Activated T-helper 1 cell treated with anti-CD3 and anti-CD28 coated beads, Interleukin-12 subunit alpha, Interleukin-12 subunit beta, Interleukin-2, Interleukin-4 antibody, amounts not matched to agents 30 ng/mL and 10 ng/mL and 1 ng/mL, durations not matched to agents 14 hours and 24 hours and 36 hours (primary cell): ENCODE results near the gene KDM1B. TPM values are rescaled to one million over a fixed set of nuclear protein-coding genes. Genes with fewer than 3 reads are reported as not detected.
A peak's percentile ranks its signal among the peaks of the same experiment; 100 is the strongest.

ENCODE experiments used
- DNase-seq: peaks from one replicate; pipeline ENCODE4 v3.0.0; 2021; ENCODE audit warnings: low spot score
- H3K27ac Mint-ChIP-seq: one replicate; pipeline ENCODE4 v1.8.0; 2021; ENCODE audit warnings: mild to moderate bottlenecking, mixed read lengths
- H3K27me3 Mint-ChIP-seq: one replicate; pipeline ENCODE4 v1.8.0; 2022; ENCODE audit warnings: mild to moderate bottlenecking, moderate library complexity, mixed read lengths; ENCODE audit not compliant: insufficient read depth
- H3K36me3 Mint-ChIP-seq: one replicate; pipeline ENCODE4 v1.8.0; 2021; ENCODE audit warnings: low read depth, mixed read lengths
- H3K4me1 Mint-ChIP-seq: one replicate; pipeline ENCODE4 v1.8.0; 2021; ENCODE audit warnings: low read depth, mixed read lengths
- H3K4me3 Mint-ChIP-seq: one replicate; pipeline ENCODE4 v1.8.0; 2021; ENCODE audit warnings: mild to moderate bottlenecking, moderate library complexity, mixed read lengths
- H3K9me3 Mint-ChIP-seq: one replicate; pipeline ENCODE4 v1.8.0; 2021; ENCODE audit warnings: mixed read lengths
- intact Hi-C: fragments of 100-400 bp; cut with micrococcal nuclease; formaldehyde crosslinking; loops from one replicate; pipeline ENCODE4 v1.15.1; 2024
- total RNA-seq: library from RNA; stranded (reverse); gene quantifications from 2 replicates; pipeline ENCODE4 v1.2.3, GENCODE V29; 2022

Gene KDM1B
- total RNA-seq, 1 donor from 2014 or later, result 7.1 TPM

GRCh38 chr6:18245642-18246041, 90.4 kb downstream of the KDM1B start:
- Mint-ChIP-seq H3K4me3 (no peak overlapping the region), H3K27me3 (no peaks in the 10 kb centered on the region), H3K9me3 (peaks cover 5% of the 10 kb centered on the region), H3K36me3 (peaks cover 76% of the 10 kb centered on the region), H3K27ac (peak overlapping the region; percentile 64), H3K4me1 (peaks cover 75% of the 10 kb centered on the region)
- DNase-seq, result no peak
- intact Hi-C loops, result no loop called here

GRCh38 chr6:18246205-18246604, 91.0 kb downstream of the KDM1B start:
- Mint-ChIP-seq H3K4me1 (peaks cover 71% of the 10 kb centered on the region), H3K9me3 (peaks cover 5% of the 10 kb centered on the region), H3K4me3 (no peak overlapping the region), H3K27me3 (no peaks in the 10 kb centered on the region), H3K36me3 (peaks cover 71% of the 10 kb centered on the region), H3K27ac (no peak overlapping the region)
- DNase-seq, result no peak
- intact Hi-C loops, result no loop called here

- H3K36me3 Mint-ChIP-seq, result peaks cover 73% of the 10 kb centered on the region
- H3K9me3 Mint-ChIP-seq, result peaks cover 5% of the 10 kb centered on the region
- no peak for DNase-seq
- H3K4me3 Mint-ChIP-seq, result no peak overlapping the region
- H3K4me1 Mint-ChIP-seq, result peaks cover 63% of the 10 kb centered on the region
- no peak overlapping the region for H3K27ac Mint-ChIP-seq
- no peaks in the 10 kb centered on the region for H3K27me3 Mint-ChIP-seq
- intact Hi-C loops, result no loop called here
Measured at GRCh38 chr6:18247002-18247401, 91.8 kb downstream of the KDM1B start.

- Mint-ChIP-seq H3K9me3 (peaks cover 5% of the 10 kb centered on the region), H3K36me3 (peaks cover 67% of the 10 kb centered on the region), H3K27me3 (no peaks in the 10 kb centered on the region), H3K4me1 (peaks cover 55% of the 10 kb centered on the region), H3K4me3 (no peak overlapping the region), H3K27ac (no peak overlapping the region)
- intact Hi-C loops, result no loop called here
- no peak for DNase-seq
Measured at GRCh38 chr6:18248698-18249097, 93.5 kb downstream of the KDM1B start.

GRCh38 chr6:18249271-18249670, 94.0 kb downstream of the KDM1B start:
- no peak overlapping the region for H3K4me3 Mint-ChIP-seq
- DNase-seq, result no peak
- H3K36me3 Mint-ChIP-seq, result peaks cover 63% of the 10 kb centered on the region
- no peak overlapping the region for H3K27ac Mint-ChIP-seq
- intact Hi-C loops, result no loop called here
- peaks cover 55% of the 10 kb centered on the region for H3K4me1 Mint-ChIP-seq
- no peaks in the 10 kb centered on the region for H3K27me3 Mint-ChIP-seq
- H3K9me3 Mint-ChIP-seq, result peaks cover 5% of the 10 kb centered on the region

GRCh38 chr6:18253635-18254034, 98.4 kb downstream of the KDM1B start:
- Mint-ChIP-seq H3K36me3 (peaks cover 55% of the 10 kb centered on the region), H3K4me1 (peaks cover 29% of the 10 kb centered on the region), H3K27me3 (no peaks in the 10 kb centered on the region), H3K9me3 (no peaks in the 10 kb centered on the region), H3K27ac (no peak overlapping the region), H3K4me3 (no peak overlapping the region)
- intact Hi-C loops, result no loop called here
- no peak for DNase-seq

- no peak overlapping the region for H3K4me3 Mint-ChIP-seq
- intact Hi-C loops, result no loop called here
- no peak overlapping the region for H3K27ac Mint-ChIP-seq
- peaks cover 52% of the 10 kb centered on the region for H3K36me3 Mint-ChIP-seq
- DNase-seq, result no peak
- H3K27me3 Mint-ChIP-seq, result no peaks in the 10 kb centered on the region
- no peaks in the 10 kb centered on the region for H3K9me3 Mint-ChIP-seq
- H3K4me1 Mint-ChIP-seq, result peaks cover 23% of the 10 kb centered on the region
Measured at GRCh38 chr6:18254793-18255192, 99.6 kb downstream of the KDM1B start.

GRCh38 chr6:18259675-18260447, 104.6 kb downstream of the KDM1B start:
- no peak for DNase-seq
- Mint-ChIP-seq H3K27ac (no peak overlapping the region), H3K36me3 (peaks cover 48% of the 10 kb centered on the region), H3K27me3 (peaks cover under 1% of the 10 kb centered on the region), H3K9me3 (no peaks in the 10 kb centered on the region), H3K4me3 (no peak overlapping the region), H3K4me1 (peaks cover 49% of the 10 kb centered on the region)
- intact Hi-C loops, result loop anchor here (5.0 to 10.0 kb wide), 3 partner anchors 48 to 1952 kb away; partner anchors contain the start of gene MBOAT1

GRCh38 chr6:18260448-18261106, 105.4 kb downstream of the KDM1B start:
- Mint-ChIP-seq H3K27me3 (peaks cover 4% of the 10 kb centered on the region), H3K27ac (no peak overlapping the region), H3K9me3 (no peaks in the 10 kb centered on the region), H3K4me3 (peak overlapping the region; percentile 30), H3K4me1 (peaks cover 49% of the 10 kb centered on the region), H3K36me3 (peaks cover 42% of the 10 kb centered on the region)
- DNase-seq, result no peak
- intact Hi-C loops, result loop anchor here (5.0 to 10.0 kb wide), 3 partner anchors 48 to 1952 kb away; partner anchors contain the start of gene MBOAT1

GRCh38 chr6:18261877-18262276, 106.7 kb downstream of the KDM1B start:
- Mint-ChIP-seq H3K4me1 (peaks cover 49% of the 10 kb centered on the region), H3K4me3 (peak overlapping the region; percentile 87), H3K9me3 (no peaks in the 10 kb centered on the region), H3K27ac (no peak overlapping the region), H3K36me3 (peaks cover 36% of the 10 kb centered on the region), H3K27me3 (peaks cover 4% of the 10 kb centered on the region)
- DNase-seq, result no peak
- intact Hi-C loops, result loop anchor here (2.0 to 10.0 kb wide), 4 partner anchors 50 to 1950 kb away; partner anchors contain the start of genes MBOAT1 and NUP153

GRCh38 chr6:18262702-18263417, 107.6 kb downstream of the KDM1B start:
- H3K36me3 Mint-ChIP-seq, result peaks cover 29% of the 10 kb centered on the region
- intact Hi-C loops, result loop anchor here (1.0 to 10.0 kb wide), 8 partner anchors 22 to 1949 kb away; partner anchors contain the start of genes FAM8A1, KDM1B, MBOAT1 and NUP153
- H3K27ac Mint-ChIP-seq, result peak overlapping the region; percentile 91
- peak; percentile 39 for DNase-seq
- H3K4me3 Mint-ChIP-seq, result peak overlapping the region; percentile 87
- no peaks in the 10 kb centered on the region for H3K9me3 Mint-ChIP-seq
- H3K27me3 Mint-ChIP-seq, result peaks cover 4% of the 10 kb centered on the region
- peaks cover 49% of the 10 kb centered on the region for H3K4me1 Mint-ChIP-seq

GRCh38 chr6:18263418-18264218, 108.4 kb downstream of the KDM1B start:
- Mint-ChIP-seq H3K9me3 (no peaks in the 10 kb centered on the region), H3K27ac (peak overlapping the region; percentile 91), H3K36me3 (peaks cover 26% of the 10 kb centered on the region), H3K4me3 (peak overlapping the region; percentile 87), H3K4me1 (peaks cover 49% of the 10 kb centered on the region), H3K27me3 (peaks cover 4% of the 10 kb centered on the region)
- intact Hi-C loops, result loop anchor here (1.0 to 10.0 kb wide), 9 partner anchors 22 to 1949 kb away; partner anchors contain the start of genes FAM8A1, KDM1B, MBOAT1 and NHLRC1
- DNase-seq, result peak; percentile 8
